Measurements from ENCODE around the gene PIKFYVE.
"Not testable (repeated sequence)": the region's sequence is repeated elsewhere in the genome, so short reads cannot be mapped to it uniquely, and the experiment has no call there.

PIKFYVE gene

DNA sequence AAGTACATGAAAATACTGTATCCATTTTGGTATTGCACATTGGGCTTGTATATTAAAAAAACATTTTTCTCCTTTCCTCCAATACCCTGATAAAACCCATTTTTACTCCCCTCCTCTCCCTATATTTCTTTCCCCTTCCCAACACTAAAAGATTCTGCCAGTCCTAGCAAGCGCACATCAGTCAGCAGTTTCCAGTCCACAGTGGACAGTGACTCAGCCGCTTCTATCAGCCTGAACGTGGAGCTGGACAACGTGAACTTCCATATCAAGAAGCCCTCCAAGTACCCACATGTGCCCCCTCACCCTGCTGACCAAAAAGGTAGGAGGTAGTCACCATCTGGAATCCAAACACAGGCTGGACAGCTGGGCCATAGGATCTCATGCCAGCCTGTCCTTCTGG, 38.6 kb downstream of the PIKFYVE start:
- no peak for DNase-seq (ENCODE audit: low read depth in 2 of 2)

DNA sequence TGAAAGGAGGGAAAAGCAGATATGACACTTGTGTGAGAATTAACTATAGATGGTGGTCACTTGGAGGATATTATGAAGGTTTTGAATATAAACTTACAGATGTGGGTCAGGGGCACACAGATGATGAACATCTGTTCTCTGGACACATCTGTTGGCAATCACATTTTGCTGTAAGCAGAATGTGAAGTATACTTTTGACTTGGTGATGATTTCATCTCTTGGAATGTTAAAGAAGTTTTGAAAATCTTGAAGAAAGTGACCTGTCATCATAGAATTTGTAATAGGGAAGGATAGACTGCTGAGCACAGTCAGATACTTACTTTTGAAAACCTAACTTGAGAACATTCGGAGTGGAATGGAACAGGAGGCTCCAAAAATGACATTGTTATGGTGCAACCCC, 40.2 kb downstream of the PIKFYVE start:
- DNase-seq (ENCODE audit: low read depth in 2 of 2), result no peak

DNA sequence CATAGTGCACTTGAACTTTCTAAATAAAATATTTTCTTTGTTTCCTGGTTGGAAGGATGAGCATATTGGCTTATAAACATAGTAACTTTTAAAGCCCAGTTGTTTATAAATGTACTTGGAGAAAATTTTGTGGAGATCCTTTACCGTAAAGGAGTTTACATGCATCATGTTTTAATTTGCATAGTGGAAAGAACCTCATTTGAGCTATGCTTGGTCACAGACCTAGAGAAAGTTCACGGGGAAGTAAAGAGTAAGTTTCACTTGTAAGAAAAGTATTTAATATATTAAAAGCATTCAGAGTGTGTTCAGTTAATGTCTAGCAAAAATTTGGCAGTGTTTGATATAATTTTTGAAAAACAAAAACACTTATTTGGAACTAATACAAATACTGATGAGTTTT, 45.3 kb downstream of the PIKFYVE start:
- DNase-seq (ENCODE audit: low read depth in 2 of 2), result no peak

DNA sequence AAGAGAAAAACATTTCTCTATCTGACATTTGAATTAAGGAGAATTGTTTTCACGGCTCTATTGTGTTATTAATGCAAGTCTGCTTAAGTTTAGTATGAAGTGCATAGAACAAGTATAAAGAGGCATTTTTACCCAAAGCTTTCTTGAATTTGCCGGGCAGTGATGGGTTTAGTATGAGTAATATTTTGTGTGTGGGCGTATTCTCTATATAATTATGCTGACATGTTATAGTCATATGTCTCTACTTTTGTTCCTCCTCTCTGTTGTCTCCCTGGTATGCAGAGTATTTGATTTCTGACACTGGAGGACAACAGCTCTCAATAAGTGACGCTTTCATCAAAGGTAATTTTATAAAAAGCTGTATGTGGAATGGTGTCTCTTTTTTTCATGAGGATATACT, 45.9 kb downstream of the PIKFYVE start:
- DNase-seq (ENCODE audit: low read depth in 2 of 2), result no peak

DNA sequence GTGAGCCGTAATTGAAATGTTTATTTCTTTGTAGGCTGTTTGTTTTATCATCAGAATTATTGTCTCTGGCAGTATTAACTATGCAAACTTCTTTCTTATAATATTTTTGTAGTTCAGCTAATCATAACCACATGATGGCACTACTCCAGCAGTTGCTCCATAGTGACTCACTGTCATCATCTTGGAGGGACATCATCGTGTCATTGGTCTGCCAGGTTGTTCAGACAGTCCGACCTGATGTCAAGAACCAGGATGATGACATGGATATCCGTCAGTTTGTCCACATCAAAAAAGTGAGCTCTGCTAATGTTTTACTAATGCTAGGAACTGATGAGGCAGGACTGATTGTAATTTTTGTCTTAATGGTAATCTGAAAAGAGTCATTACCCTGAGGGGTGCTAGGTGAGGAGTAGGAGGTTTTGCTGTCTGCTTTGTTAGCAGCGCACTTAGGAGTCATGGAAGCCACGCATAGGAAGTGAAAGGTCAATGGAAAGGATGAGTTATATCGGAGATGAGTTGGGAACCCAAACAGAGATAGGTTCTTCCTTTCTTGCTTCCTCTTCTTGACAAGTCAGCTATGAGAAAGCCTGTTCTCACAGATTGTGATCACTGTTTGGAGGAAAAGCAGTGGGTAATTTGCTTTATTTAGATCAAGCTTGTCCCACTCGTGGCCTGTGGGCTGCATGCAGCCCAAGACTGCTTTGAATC, 49.2 kb downstream of the PIKFYVE start:
- DNase-seq (ENCODE audit: low read depth in 2 of 2), result no peak

DNA sequence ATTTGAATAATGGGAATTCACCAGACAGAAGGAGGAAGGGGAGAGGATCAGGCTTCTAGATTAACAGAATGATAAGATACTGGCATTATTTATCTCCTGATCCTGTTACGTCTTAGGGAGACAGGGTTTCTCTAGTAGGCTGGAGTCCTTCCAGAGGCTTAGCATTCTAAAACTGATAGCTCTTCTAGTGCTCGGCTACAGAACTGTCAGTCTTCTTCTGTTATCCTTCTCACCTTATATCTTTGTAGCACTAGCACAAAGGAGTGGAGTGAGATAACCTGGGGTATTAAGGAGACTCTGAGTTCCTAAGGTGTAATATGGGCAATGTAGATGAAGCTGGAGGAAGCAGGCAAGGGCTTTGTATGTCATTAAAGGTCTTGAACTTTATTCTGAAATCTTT, 52.1 kb downstream of the PIKFYVE start:
- DNase-seq (ENCODE audit: low read depth in 2 of 2), result no peak

DNA sequence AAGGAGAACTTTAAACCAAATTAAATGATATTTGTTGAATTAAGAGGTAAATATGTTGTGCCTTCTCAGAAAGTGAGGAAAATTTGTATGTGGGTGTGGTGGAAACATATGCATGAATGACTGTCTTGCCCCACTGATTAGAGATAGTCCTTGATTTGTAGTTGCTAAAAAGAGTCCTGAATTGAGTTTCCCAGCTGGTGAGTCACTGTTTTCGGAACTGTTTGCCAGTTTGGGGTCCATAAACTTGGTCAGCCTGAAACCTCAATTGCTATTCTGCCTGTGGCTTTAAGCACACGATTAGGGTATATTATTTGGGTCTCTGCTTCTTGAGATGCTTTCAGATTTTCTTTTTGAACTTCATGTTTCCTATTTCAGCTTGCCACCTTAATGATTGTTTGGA, 53.3 kb downstream of the PIKFYVE start:
- no peak for DNase-seq (ENCODE audit: low read depth in 2 of 2)

DNA sequence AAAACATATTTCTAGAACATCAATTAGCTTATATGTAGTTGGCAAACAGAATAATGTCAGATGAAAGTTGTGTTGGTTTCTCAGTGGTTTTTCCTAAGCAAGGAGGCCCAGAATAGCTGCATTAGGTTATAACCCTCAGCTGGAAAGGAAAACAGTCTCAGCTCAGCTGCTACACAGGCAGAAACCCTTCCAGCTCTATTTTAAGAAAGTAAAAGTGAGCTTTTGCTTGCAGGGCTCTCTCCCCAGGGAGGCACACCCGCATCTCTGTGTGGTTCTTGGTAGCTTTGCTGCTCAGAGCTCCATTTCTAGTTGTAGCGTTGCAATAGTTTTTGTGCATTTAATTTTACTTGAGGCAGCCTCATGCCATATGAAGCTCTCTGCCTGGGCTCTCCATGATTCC, 54.6 kb downstream of the PIKFYVE start:
- no peak for DNase-seq (ENCODE audit: low read depth in 2 of 2)

DNA sequence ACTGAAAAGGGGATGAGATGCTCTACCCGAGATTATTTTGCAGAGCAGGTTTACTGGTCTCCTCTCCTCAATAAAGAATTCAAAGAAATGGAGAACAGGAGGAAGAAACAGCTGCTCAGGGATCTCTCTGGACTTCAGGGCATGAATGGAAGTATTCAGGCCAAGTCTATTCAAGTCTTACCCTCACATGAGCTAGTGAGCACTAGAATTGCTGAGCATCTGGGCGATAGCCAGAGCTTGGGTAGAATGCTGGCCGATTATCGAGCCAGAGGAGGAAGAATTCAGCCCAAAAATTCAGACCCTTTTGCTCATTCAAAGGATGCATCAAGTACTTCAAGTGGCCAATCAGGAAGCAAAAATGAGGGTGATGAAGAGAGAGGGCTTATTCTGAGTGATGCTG, 60.0 kb downstream of the PIKFYVE start:
- no peak for DNase-seq (ENCODE audit: low read depth in 2 of 2)

DNA sequence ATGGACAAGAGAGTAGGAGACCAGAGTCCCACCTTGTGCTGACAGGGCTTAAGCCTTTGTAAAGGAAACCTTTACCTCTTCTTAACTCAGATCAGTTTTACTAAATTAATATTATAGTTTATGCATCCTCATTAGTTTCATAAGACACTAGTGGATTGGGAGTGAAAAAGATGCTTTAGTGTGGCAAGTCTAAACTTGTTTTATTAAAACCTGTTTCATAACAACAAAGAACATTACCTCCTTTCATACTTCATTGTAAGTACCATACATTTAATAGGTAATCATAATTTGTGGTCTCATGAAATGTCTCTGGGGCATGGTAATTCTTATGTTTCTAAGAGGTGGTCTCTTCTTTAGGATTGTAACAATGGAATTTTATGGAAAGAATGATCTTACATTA, 63.4 kb downstream of the PIKFYVE start:
- no peak for DNase-seq (ENCODE audit: low read depth in 2 of 2)

DNA sequence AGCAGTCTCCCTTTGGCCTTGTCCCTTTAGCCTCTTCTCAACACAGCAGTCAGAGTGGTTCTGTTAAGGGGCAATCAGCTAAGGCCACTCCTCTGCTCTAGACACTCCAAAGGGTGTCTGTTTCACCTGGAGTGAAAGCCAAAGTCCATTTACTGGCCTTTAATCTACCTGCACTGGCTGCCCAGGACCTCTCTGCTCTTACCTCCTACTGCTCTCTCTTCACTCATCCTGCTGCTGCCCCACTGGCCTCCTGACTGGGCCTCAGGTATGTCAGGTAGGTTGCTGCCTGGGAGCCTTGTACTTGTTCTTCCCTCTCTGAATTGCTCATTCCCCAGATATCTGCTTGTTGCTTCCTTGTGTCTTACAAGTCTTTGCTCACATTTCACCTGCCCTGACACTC, 68.2 kb downstream of the PIKFYVE start:
- DNase-seq (ENCODE audit: low read depth in 2 of 2), result no peak

DNA sequence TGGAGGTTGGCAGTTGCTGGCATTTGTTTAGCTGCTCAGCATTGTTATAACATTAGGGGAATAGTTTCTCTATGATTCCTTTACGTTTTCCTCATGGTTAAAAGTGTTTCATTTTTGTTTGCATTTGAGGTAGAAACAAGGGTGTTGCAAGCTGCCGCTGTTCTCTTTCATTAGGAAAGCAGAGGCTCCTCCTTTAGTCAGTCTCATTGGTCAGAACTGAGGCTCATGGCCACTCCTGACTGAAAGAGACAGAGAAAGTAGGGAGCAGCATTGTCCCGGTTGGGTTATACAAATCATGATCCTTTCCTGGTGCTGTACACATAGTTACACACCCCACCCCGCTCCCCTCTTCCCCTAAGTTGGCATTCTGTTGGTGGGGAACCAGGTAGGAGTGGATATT, 80.7 kb downstream of the PIKFYVE start:
- DNase-seq (ENCODE audit: low read depth in 2 of 2), result no peak

DNA sequence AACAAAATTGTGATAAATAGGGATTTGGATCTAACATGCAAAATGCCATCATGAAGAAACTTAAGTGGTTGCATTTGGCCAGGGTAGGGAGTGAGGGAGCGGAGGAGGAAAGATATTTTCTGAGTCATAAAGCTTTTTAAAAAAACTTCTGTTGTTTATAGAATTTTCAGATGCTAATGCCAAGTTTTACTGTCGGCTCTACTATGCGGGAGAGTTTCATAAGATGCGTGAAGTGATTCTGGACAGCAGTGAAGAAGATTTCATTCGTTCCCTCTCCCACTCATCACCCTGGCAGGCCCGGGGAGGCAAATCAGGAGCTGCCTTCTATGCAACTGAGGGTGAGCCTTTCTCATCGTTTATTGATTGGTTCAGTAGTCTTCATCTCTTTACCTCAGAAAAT, 84.6 kb downstream of the PIKFYVE start:
- DNase-seq (ENCODE audit: low read depth in 2 of 2), result no peak

DNA sequence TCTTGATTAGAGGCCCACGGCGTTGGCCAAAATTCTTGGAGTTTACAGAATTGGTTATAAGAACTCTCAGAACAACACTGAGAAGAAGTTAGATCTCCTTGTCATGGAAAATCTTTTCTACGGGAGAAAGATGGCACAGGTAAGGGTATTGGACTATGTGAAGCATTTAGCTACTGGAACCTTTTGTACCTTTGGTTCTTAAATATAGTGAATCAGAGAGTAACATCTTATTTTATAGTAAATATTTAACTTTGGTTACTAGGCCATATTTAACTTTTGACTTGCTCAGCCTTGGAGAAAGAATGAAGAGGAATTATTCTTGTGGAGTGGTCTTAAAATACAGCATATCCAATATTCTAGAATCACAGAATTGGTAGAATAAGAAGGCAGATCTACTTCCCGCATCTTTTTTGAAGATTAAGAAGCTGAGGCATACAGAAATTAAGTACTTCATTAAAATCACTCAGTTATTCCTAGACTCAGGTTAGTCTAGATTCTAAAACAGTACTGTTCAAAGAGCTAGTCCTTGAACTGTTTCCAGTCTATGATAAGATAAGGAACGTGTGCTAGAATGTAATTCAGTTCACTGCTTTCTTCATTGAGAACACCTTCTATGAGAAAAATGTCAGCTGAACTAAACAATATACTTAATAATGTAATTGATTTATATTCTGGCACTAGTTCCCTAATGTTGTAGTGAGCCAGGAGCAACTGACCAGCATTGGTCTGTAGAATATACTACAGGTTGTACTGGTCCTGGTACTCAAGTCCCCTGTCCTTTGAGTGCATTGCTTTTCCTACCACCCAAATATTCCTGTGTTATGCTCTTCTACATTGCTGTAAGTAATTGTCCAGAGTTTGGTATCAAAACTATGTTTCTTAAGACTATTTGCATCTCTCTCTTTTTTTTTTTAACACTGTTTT, 86.9 kb downstream of the PIKFYVE start:
- DNase-seq (ENCODE audit: low read depth in 2 of 2), result no peak

DNA sequence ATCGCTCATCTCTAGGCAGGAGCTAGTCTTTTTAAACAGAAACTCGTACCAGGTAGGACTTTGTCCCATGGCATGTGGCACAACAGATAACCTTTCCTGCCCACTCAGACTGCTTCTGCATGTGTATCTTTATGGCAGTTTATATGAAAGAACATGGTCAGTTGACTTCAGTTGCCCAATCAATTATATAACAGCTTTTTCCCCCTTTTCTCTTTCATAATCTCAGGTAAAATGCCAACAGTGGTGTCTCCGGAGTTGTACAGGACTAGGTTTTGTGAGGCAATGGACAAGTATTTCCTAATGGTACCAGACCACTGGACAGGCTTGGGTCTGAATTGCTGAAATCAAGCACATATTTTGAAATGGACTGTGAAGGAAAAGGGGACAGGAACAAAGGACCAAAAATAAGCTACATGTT, 88.9 kb downstream of the PIKFYVE start:
- no peak for DNase-seq (ENCODE audit: low read depth in 2 of 2)

DNA sequence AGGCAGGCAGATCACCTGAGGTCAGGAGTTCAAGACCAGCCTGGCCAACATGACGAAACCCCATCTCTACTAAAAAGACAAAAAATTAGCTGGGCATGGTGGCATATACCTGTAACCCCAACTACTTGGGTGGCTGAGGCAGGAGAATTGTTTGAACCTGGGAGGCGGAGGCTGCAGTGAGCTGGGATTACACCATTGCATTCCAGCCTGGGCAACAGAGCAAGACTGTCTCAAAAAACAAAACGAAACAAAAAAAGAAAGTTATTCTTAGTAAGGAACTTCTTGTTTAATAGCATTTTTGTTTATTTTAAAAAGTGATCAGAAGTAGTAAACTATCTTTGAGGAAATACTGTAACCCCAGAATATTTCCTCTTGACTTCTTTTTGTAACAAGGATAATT, 90.4 kb downstream of the PIKFYVE start:
- DNase-seq (ENCODE audit: low read depth in 2 of 2), result not testable (repeated sequence)

DNA sequence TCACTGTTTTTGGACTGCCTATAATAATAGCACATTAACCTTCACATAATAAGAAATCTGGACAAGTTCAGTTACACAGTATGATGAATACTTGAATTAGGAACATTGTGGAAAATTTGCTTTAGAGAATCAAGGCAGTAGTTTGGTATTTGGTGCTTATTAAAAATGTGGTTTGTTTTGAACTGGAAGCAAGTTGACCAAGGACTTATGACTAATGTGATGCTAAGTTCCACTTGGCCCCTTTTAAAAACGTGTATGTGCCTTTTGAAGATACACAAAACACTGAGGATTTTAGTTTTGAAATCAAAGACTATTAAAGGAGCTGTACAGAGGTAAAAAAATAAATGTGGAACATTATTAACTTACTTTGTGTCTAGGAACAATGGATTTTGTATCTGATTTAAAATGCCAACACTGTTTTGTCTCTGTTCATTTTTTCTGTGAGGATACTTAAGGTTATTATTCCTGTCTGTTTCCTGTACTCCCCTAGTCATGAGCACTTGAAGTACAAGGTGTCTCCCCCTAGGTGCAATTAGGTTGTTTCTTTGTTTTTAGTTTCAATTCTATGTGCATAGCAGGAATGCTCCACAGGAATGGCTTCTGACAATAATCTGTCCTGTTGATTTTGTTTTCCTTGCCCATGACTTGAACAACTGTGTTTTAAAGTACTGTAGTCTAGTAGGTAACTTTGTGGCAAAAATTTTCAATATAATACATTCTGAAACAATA, 91.0 kb downstream of the PIKFYVE start:
- DNase-seq (ENCODE audit: low read depth in 2 of 2), result no peak

DNA sequence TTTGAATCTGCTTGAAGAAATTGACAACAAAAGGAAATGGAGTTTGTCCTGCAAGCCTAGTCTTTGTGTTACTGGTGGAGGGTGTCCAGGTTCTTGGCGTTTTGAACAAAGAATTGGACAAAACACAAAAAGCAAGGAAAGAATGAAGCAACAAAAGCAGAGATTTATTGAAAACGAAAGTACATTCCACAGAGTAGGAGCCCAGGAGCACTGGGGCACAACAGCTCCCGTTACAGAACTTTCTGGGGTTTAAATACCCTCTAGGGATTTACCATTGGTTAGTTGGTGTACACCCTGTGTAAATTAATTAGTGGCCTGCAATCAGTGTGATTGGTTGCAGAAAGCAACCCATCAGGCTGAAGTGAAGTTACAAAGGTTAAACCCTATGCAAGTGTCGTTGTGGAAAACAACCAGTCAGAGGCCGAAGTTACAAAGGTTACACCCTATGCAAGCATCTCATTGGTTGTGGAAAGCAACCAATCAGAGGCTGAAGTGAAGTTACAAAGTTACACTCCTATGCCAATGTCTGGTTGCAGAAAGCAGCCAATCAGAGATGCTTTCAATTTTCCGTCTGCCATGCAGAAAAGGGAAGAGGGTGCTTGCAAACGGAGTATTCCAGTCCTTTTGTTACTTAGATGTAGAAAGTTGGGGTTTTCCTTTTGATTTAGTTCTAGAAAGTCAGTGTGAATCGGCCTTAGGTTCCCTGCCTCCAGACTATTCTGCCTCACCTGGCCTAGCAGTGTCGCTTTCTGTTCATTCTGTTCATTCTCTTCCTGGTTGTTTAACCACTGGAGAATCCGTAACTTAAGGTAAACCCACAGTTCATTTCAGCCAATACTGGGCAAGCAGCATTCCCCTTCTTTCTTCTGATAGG, 92.9 kb downstream of the PIKFYVE start:
- DNase-seq (ENCODE audit: low read depth in 2 of 2), result no peak

DNA sequence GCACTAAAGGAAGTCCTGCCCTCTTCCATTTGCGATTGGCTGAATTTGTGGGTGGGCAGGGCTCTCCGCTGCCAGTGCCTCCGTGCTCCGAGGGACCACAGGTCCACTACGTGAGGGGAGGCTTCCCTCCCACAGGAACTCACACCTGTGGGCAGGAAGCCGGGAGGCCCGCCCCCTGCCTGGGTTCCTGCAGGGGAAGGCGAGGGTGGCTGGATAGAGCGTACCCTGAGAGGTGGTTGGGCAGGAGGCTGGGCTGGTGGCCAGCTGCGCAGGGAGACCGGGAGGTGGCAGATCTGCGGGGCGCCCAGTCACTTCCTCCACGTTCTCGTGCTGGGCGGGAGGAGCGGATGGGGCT, 93.6 kb downstream of the PIKFYVE start:
- DNase-seq (ENCODE audit: low read depth in 2 of 2), result no peak

DNA sequence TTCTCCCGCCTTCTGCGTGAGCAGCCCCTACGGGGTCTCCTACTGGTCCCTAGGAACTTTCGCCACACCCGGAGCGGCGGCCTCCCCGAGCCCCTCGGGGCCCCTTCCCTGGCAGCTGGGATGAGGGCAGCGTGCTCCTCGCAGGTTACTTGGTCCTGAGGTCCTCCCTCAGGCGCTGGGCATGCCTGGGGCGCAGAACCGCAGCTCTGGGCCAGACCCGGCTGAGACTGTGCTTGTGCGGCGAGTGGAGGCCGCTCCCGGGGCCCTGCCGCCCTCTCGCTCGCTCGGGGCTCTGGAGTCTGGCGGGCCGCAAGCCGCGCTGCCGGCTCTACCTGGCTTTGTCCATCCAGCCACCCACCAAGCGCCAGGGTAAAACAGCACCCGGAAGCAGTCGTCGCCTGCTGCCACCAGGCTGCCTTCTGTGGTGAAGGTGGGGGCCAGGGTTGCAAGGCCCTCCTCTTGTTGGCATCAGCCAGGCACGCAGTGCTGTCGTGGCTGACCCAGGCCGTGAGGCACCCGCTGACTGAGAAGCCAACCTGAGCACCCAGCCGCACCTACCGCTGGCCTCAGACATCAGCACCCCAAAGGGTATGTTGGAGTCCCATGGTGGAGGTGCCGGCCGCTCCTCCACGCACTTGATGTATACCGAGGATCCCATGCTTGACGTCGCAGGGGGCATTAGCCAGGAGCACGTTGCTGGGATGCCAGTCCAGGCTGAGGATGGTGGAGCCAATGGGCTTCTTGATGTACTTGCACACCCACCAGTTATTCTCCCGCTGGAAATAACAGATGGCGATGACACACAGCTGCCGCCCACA, 94.4 kb downstream of the PIKFYVE start:
- DNase-seq (ENCODE audit: low read depth in 2 of 2), result no peak

DNA sequence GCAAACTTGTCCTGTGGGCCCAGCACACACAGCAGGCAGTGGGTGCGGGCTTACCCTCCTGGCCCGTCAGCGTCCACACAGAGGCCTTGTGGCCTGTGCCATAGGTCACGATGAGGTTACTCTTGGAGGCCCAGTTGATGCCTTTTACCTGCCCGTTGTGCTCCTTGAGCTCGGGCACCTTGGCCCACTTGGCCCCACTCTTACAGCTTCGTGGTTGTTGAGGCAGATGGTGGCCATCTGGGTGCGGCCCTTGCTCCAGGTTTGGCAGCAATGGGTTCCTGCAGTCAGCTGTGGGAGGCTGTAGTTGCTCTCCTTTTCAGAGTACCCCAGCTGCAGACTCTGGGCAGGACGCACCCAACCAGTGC, 95.0 kb downstream of the PIKFYVE start:
- DNase-seq (ENCODE audit: low read depth in 2 of 2), result no peak

Measured in stimulated activated CD8-positive, alpha-beta memory T cell treated with anti-CD3 and anti-CD28 coated beads, Interleukin-2, amount 100 ng/mL, for 1 hour (primary cell).